ENCODE results near the gene ZNHIT1.

GRCh38 chr7:101169110-101169837 is 48.7 kb upstream of the ZNHIT1 start:
- TF ChIP-seq POLR2A (IDR thresholded peaks at IDR 0.05) (no peak), POLR2AphosphoS5 (IDR thresholded peaks at IDR 0.05) (no peak)
- TF ChIP-seq, protein P1, sequence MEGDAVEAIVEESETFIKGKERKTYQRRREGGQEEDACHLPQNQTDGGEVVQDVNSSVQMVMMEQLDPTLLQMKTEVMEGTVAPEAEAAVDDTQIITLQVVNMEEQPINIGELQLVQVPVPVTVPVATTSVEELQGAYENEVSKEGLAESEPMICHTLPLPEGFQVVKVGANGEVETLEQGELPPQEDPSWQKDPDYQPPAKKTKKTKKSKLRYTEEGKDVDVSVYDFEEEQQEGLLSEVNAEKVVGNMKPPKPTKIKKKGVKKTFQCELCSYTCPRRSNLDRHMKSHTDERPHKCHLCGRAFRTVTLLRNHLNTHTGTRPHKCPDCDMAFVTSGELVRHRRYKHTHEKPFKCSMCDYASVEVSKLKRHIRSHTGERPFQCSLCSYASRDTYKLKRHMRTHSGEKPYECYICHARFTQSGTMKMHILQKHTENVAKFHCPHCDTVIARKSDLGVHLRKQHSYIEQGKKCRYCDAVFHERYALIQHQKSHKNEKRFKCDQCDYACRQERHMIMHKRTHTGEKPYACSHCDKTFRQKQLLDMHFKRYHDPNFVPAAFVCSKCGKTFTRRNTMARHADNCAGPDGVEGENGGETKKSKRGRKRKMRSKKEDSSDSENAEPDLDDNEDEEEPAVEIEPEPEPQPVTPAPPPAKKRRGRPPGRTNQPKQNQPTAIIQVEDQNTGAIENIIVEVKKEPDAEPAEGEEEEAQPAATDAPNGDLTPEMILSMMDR (IDR thresholded peaks at IDR 0.05), result no peak

Data from prostate gland (tissue), 2 donors.